GM12872 (cell line): ENCODE data around the gene MED26.
A peak's percentile ranks its signal among the peaks of the same experiment; 100 is the strongest.

Source experiments
- TF ChIP-seq, protein P1 (sequence below): IDR thresholded peaks from 3 replicates; pipeline ENCODE4 v1.5.1; 2011; ENCODE audit warnings: low read depth, mild to moderate bottlenecking, low read length, moderate library complexity; ENCODE audit not compliant: insufficient read depth

The MED26 gene

GRCh38 chr19:16535381-16535780 is 92.6 kb downstream of the MED26 start:
- TF ChIP-seq, protein P1, sequence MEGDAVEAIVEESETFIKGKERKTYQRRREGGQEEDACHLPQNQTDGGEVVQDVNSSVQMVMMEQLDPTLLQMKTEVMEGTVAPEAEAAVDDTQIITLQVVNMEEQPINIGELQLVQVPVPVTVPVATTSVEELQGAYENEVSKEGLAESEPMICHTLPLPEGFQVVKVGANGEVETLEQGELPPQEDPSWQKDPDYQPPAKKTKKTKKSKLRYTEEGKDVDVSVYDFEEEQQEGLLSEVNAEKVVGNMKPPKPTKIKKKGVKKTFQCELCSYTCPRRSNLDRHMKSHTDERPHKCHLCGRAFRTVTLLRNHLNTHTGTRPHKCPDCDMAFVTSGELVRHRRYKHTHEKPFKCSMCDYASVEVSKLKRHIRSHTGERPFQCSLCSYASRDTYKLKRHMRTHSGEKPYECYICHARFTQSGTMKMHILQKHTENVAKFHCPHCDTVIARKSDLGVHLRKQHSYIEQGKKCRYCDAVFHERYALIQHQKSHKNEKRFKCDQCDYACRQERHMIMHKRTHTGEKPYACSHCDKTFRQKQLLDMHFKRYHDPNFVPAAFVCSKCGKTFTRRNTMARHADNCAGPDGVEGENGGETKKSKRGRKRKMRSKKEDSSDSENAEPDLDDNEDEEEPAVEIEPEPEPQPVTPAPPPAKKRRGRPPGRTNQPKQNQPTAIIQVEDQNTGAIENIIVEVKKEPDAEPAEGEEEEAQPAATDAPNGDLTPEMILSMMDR, result no peak

GRCh38 chr19:16532440-16533234 is 95.4 kb downstream of the MED26 start:
- TF ChIP-seq, protein P1, result no peak

DNA sequence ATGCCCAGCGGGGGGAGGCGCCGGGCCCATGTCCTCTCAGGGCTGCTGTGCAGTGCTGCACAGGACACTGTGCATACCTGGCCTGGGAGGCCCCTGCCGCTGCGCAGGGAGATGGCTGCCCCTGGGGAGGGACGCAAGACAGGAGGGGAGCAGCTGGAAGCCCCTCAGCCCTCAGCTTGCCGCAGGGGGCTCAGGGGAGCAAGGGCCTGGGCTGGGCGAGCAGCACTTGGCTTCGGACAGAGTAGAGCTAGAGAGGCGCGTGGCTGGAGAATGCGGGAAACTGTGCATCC is 96.7 kb downstream of the MED26 start:
- TF ChIP-seq, protein P1, result no peak

DNA sequence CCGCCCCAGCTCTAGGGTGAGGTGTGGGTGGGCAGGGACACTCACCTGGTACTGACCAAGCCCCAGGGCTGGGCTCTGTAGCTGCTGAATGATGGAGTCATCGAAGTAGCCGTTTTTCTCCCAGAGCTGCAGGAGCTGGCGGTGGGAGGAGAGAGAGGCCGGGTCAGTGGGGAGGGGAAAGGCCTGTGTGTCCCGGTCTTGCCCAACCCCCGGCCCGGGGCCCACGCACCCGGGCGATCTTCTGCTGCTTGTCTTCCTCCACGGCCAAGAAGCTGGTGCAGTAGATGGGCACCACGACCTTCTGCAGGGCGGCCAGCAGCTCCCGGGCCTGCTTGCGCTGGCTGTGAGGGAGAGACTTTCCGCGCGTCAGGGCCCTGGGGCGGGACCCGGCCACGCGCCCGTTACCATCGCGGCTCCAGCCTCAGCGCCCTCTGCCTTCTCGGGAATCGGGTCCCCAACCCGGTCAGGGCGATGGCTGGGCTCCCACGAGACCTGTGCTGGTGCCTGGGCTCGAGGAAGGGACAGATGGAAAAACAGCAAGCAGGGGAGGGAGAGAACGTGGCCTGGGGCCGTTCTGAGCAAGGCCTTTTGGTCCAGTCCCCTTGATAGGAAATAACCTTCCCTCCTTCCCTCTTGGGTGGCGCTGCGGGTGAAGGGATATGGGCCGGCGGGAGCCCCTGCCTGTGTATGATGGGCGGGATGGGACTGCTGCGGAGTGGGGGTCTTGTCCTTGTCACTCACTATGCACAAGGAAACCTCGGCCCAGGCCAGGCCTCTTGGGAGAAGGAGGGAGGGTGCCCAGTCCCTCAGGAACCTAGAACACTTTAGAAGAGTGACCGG is 97.2 kb downstream of the MED26 start:
- TF ChIP-seq, protein P1, result no peak

DNA sequence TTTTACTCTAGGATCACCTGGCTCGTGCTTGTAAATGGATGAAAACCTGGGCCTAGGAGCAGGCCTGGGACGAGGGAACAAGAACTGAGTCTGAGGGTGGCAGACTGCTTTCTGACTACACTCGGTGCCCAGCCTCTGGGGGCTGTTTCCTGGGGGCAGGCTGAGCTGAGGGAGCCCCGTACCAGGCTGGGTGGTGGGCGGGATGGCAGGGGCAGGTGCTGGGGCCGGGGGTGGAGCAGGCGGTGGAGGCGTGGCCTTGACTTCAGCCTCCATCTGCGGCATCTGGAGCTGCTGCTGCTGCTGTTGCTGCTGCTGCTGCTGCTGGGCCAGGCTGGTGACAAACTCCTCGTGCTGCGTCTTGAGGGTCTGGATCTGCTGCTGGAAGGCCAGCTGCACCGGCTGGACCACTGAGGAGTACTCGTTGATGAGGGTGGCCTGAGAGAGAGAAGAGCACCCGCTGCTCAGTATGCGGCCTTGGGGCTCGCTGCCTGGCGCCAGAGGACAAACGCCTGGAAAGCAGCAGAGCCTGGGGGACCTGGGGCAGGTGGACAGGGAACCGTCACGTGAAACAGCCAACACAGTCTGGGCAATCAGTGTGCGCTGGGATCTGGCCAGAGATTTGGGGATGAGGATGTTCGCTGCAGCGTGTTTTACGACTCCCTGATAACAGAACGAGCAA is 98.4 kb downstream of the MED26 start:
- TF ChIP-seq, protein P1, result no peak

DNA sequence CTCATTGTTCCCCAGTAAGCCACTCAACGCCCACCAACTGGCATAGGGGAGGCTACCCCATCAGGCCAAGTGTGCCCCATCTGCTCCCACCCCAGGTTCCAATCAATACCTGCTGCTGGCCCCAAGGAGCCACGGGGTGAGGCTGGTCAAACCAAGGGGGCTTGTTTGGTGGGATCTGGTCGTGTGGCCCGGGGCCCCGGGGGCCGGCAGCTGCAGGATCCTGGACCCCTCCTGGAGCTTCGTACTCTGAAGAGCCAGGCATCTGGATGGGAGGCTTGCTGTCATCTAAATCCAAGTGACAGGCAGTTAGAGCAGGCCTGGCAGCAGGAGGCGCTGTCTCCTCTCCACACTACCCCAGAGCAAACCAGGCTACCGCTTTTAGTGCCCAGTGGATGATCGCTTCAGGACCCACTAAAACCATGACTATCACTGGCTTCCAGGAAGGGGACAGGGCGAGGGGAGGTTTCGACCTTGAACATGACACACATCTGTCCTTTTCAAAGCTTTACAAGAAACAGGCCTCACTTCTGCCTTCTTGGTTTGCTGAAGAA is 100.0 kb downstream of the MED26 start:
- TF ChIP-seq, protein P1, result peak; percentile 78
